Parathyroid adenoma (tissue), 2 donors: Measurements from ENCODE around the gene ANO4.

Experiments used
- H2AFZ ChIP-seq: fragments of 300-600 bp; sonication (generic); one replicate; pipeline ENCODE4 v1.7.0; 2017; ENCODE audit warnings: antibody characterized with exemption, mild to moderate bottlenecking
- H3K27ac ChIP-seq: fragments of 300-600 bp; sonication (generic); one replicate; pipeline ENCODE4 v1.7.0; 2017
- H3K27me3 ChIP-seq: fragments of 300-600 bp; sonication (generic); one replicate; pipeline ENCODE4 v1.7.0; 2017; ENCODE audit warnings: low read length; ENCODE audit not compliant: control insufficient read depth, insufficient read depth
- H3K36me3 ChIP-seq: fragments of 300-600 bp; sonication (generic); one replicate; pipeline ENCODE4 v1.7.0; 2017; ENCODE audit warnings: low read length; ENCODE audit not compliant: control insufficient read depth, insufficient read depth
- H3K4me1 ChIP-seq: fragments of 300-600 bp; sonication (generic); one replicate; pipeline ENCODE4 v1.7.0; 2017; ENCODE audit warnings: control low read depth
- H3K4me2 ChIP-seq: fragments of 300-600 bp; sonication (generic); one replicate; pipeline ENCODE4 v1.7.0; 2017; ENCODE audit warnings: low read length
- H3K4me3 ChIP-seq: fragments of 300-600 bp; sonication (generic); one replicate; pipeline ENCODE4 v1.7.0; 2017; ENCODE audit warnings: low read depth, low read length
- H3K79me2 ChIP-seq: fragments of 300-600 bp; sonication (generic); one replicate; pipeline ENCODE4 v1.7.0; 2017; ENCODE audit warnings: control low read depth
- H3K9ac ChIP-seq: fragments of 300-600 bp; sonication (generic); one replicate; pipeline ENCODE4 v1.7.0; 2017; ENCODE audit warnings: mild to moderate bottlenecking
- H3K9me3 ChIP-seq: fragments of 300-600 bp; sonication (generic); one replicate; pipeline ENCODE4 v1.7.0; 2017; ENCODE audit warnings: low read length; ENCODE audit not compliant: control insufficient read depth
- TF ChIP-seq, protein P1 (sequence below): fragments of 300-600 bp; sonication (generic); IDR thresholded peaks from one replicate; pipeline ENCODE4 v1.7.0; 2017; ENCODE audit warnings: antibody characterized with exemption, mild to moderate bottlenecking
- donor health status: primary hyperparathyroidism.

The ANO4 gene

DNA sequence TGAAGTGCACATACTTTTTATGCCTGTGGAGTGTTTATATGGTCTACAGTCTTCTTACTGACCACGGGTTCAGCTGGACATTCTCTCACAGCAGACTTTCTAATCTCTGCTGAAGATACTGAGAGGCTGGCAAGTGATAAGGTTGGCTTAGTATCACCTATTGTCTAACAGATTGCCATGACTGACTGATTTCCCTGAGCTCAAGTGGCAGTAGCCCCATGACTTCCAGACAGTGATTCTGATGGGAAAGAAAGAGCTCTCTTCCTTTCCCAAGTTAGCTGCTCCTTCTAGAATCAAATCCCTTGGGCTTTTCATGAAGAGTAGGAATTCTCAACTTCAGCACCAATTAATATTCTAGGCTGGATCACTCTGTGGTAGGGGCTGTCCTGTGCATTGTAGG, 141.4 kb downstream of the ANO4 start:
- Histone ChIP-seq H3K4me3 (no peak overlapping the region), H2AFZ (no peak overlapping the region), H3K27ac (no peak overlapping the region), H3K79me2 (no peaks in the 10 kb centered on the region), H3K36me3 (no peaks in the 10 kb centered on the region), H3K4me2 (no peak overlapping the region), H3K9ac (no peak overlapping the region), H3K27me3 (no peaks in the 10 kb centered on the region), H3K4me1 (no peaks in the 10 kb centered on the region), H3K9me3 (no peaks in the 10 kb centered on the region)
- TF ChIP-seq, protein P1, sequence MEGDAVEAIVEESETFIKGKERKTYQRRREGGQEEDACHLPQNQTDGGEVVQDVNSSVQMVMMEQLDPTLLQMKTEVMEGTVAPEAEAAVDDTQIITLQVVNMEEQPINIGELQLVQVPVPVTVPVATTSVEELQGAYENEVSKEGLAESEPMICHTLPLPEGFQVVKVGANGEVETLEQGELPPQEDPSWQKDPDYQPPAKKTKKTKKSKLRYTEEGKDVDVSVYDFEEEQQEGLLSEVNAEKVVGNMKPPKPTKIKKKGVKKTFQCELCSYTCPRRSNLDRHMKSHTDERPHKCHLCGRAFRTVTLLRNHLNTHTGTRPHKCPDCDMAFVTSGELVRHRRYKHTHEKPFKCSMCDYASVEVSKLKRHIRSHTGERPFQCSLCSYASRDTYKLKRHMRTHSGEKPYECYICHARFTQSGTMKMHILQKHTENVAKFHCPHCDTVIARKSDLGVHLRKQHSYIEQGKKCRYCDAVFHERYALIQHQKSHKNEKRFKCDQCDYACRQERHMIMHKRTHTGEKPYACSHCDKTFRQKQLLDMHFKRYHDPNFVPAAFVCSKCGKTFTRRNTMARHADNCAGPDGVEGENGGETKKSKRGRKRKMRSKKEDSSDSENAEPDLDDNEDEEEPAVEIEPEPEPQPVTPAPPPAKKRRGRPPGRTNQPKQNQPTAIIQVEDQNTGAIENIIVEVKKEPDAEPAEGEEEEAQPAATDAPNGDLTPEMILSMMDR: no peak

- Histone ChIP-seq H3K27ac (no peak overlapping the region), H3K36me3 (no peaks in the 10 kb centered on the region), H2AFZ (no peak overlapping the region), H3K4me1 (no peaks in the 10 kb centered on the region), H3K9ac (no peak overlapping the region), H3K9me3 (no peaks in the 10 kb centered on the region), H3K4me2 (no peak overlapping the region), H3K4me3 (no peak overlapping the region), H3K27me3 (no peaks in the 10 kb centered on the region), H3K79me2 (no peaks in the 10 kb centered on the region)
- TF ChIP-seq, protein P1: no peak
Measured at GRCh38 chr12:100936661-100937060, 142.1 kb downstream of the ANO4 start.

DNA sequence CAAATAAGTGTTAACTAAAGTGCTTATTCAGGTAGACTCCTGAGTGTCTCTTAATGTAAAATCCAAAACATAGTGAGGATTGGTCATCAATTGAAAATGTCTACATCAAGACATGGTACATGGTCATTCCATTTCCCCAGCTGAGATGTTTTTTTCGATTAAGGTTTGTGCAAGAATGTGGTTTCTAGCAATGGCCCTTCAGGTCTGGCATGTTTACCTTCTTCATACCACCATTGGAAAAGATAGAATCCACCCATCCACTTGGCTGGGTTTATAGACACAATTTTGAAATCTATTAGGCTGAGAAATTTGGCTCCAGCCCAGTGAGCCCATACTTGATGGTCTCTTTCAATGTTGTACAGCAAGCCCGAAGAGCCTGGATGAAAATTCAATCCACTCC, 145.9 kb downstream of the ANO4 start:
- H3K79me2 ChIP-seq: no peaks in the 10 kb centered on the region

DNA sequence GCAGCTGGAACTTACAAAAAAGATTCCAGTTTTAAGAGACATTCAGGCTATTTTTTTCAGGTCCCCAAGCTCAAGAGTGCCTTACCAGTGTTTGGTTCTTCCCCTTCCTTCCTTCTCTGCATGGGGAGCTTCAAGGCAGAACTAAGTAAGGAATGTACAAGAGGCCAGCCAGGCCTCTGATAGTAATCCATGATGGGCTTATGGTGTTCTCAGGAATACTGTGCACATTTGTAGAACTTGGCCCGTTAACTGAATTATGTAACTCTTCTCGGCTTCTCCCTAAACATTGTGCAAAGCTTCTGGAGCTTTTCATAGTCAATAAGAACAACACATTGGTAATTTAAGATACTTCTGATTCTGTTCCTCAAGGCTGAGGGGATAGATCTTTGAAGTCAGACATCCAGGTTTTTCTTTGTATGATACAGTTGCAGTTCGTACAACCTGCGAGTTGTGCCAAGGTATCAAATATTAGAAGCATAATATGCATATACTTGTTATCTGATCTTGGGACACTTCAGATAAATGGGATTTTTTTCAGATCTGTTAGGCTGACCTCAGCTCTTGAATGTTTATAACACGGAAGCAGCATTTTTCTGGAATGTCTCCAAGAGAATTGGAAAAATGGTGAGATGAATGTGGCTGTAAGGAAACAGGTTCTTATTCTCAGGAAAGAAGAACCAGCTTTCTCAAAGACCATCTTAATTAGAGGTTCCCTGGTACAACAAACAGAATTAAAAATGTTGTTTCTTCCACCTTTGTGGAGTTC, 148.6 kb downstream of the ANO4 start:
- TF ChIP-seq, protein P1: no peak
- no peaks in the 10 kb centered on the region for H3K36me3 ChIP-seq

More for the DNA sequence above, 145.9 kb downstream of the ANO4 start:
- Histone ChIP-seq H3K36me3 (no peaks in the 10 kb centered on the region), H3K4me3 (no peak overlapping the region), H3K9me3 (no peaks in the 10 kb centered on the region), H3K27me3 (no peaks in the 10 kb centered on the region), H3K4me1 (no peaks in the 10 kb centered on the region), H3K27ac (no peak overlapping the region), H2AFZ (no peak overlapping the region), H3K9ac (no peak overlapping the region), H3K4me2 (no peak overlapping the region)
- TF ChIP-seq, protein P1: no peak

GRCh38 chr12:100951756-100952155, 157.2 kb downstream of the ANO4 start:
- Histone ChIP-seq H3K27me3 (no peaks in the 10 kb centered on the region), H3K36me3 (no peaks in the 10 kb centered on the region), H2AFZ (no peak overlapping the region), H3K4me1 (no peaks in the 10 kb centered on the region), H3K79me2 (no peaks in the 10 kb centered on the region), H3K9ac (no peak overlapping the region), H3K27ac (no peak overlapping the region), H3K9me3 (no peaks in the 10 kb centered on the region), H3K4me2 (no peak overlapping the region), H3K4me3 (no peak overlapping the region)
- TF ChIP-seq, protein P1: no peak

More for the DNA sequence above, 148.6 kb downstream of the ANO4 start:
- Histone ChIP-seq H3K27me3 (no peaks in the 10 kb centered on the region), H3K9me3 (no peaks in the 10 kb centered on the region), H3K4me1 (no peaks in the 10 kb centered on the region), H3K27ac (no peak overlapping the region), H3K9ac (no peak overlapping the region), H3K4me3 (no peak overlapping the region), H2AFZ (no peak overlapping the region), H3K79me2 (no peaks in the 10 kb centered on the region), H3K4me2 (no peak overlapping the region)
